ENCODE data around the gene ARFGEF2. TPM values are rescaled to one million over a fixed set of nuclear protein-coding genes. Genes with fewer than 3 reads are reported as not detected.
A peak's percentile ranks its signal among the peaks of the same experiment; 100 is the strongest.

ARFGEF2 gene
- total and polyA plus RNA-seq, 2 donors (not counting 3 experiments of a cell fraction or from before 2014, with no cell fraction given): 12.7 to 32.6 TPM

DNA sequence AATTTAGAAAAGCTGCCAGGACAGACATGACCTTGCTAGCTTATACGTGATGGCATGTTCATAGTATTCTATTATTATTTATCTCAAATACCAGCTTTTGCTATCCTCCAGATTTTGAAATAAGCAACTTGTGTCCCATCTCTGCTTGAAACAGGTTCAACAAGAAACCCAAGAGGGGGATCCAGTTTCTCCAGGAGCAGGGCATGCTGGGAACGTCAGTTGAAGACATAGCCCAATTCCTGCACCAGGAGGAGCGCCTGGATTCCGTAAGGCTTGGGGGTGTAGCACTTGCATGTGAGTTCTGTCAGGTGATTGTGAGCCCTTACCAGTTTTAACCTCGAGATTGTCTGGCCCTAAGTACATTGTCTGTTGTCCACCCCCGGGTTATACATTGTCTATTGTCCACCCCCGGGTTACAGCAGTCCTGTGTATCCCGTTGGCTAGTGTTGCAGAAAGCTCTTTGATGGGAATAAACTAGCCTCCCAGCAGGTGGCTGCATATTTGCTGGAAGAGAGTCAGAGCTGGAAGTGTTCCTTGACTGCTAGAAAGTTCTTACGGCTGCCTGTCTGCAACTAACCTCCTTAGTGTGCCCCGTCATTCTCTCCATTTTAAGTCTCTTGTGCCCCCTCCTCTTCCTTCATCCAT, 63.2 kb downstream of the ARFGEF2 start:
- no peaks in the 10 kb centered on the region for H3K27me3 ChIP-seq (ENCODE audit: control insufficient read depth in 2 of 2, insufficient read depth in 2 of 2, low read length in 2 of 2)
- peaks cover 22% of the 10 kb centered on the region for H3K4me1 ChIP-seq (ENCODE audit: control insufficient read depth, extremely low read depth, insufficient read depth, low read length)
- H3K9ac ChIP-seq (replicated peaks; ENCODE audit: extremely low read depth, insufficient read depth, low read length): no peak overlapping the region
- DNase-seq (ENCODE audit: low read depth, low spot score) (no peak), FAIRE-seq (no peak)
- H3K9me3 ChIP-seq (replicated peaks; ENCODE audit: control insufficient read depth, insufficient read depth, low read length): no peaks in the 10 kb centered on the region
- peak overlapping the region; percentile 94 for H3K27ac ChIP-seq (ENCODE audit: insufficient read depth, low read depth, low read length)
- no peaks in the 10 kb centered on the region for H4K20me1 ChIP-seq (replicated peaks; ENCODE audit: control insufficient read depth, extremely low read depth, insufficient read depth, low read length)
- H3K4me2 ChIP-seq (ENCODE audit: insufficient read depth, low read length): peak overlapping the region; percentile 55
- dilution Hi-C loops (cut with MboI; ENCODE audit: extremely low pct_ligation_motif_present, low sequenced_read_pairs): no loop called here
- H2AFZ ChIP-seq (ENCODE audit: low read depth, low read length): no peak overlapping the region
- CTCF ChIA-PET: interaction anchor here (0.6 to 4.0 kb wide), 5 partner anchors 13 to 327 kb away, joined by 3 to 25 read pairs (median 6); partner anchors contain the start of gene ARFGEF2
- TF ChIP-seq, protein P1, sequence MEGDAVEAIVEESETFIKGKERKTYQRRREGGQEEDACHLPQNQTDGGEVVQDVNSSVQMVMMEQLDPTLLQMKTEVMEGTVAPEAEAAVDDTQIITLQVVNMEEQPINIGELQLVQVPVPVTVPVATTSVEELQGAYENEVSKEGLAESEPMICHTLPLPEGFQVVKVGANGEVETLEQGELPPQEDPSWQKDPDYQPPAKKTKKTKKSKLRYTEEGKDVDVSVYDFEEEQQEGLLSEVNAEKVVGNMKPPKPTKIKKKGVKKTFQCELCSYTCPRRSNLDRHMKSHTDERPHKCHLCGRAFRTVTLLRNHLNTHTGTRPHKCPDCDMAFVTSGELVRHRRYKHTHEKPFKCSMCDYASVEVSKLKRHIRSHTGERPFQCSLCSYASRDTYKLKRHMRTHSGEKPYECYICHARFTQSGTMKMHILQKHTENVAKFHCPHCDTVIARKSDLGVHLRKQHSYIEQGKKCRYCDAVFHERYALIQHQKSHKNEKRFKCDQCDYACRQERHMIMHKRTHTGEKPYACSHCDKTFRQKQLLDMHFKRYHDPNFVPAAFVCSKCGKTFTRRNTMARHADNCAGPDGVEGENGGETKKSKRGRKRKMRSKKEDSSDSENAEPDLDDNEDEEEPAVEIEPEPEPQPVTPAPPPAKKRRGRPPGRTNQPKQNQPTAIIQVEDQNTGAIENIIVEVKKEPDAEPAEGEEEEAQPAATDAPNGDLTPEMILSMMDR (IDR thresholded peaks at IDR 0.05; ENCODE audit: extremely low read depth in 1 of 2, insufficient read depth in 1 of 2, low read depth in 1 of 2, low read length in 2 of 2): no peak
- TF ChIP-seq, protein P2, sequence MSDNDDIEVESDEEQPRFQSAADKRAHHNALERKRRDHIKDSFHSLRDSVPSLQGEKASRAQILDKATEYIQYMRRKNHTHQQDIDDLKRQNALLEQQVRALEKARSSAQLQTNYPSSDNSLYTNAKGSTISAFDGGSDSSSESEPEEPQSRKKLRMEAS (IDR thresholded peaks at IDR 0.05; ENCODE audit: insufficient read depth, insufficient read length): no peak
- TF ChIP-seq JUN (IDR thresholded peaks at IDR 0.05; ENCODE audit: borderline replicate concordance, insufficient read depth, insufficient read length, low read depth): no peak
- no peak for TF ChIP-seq GATA2 (IDR thresholded peaks at IDR 0.05; ENCODE audit: insufficient read depth, insufficient read length, low read depth, low read length)
- TF ChIP-seq EZH2 (IDR thresholded peaks at IDR 0.05; ENCODE audit: borderline replicate concordance, low read depth, low read length, severe bottlenecking): no peak
- TF ChIP-seq FOS (IDR thresholded peaks at IDR 0.05; ENCODE audit: borderline replicate concordance, insufficient read depth, low read length): no peak
- TF ChIP-seq POLR2A (IDR thresholded peaks at IDR 0.05; ENCODE audit: low read depth, low read length): no peak
- TF ChIP-seq POLR2AphosphoS5 (IDR thresholded peaks at IDR 0.05; ENCODE audit: insufficient read depth, low read depth, low read length): no peak
- no peak for TF ChIP-seq MYC (IDR thresholded peaks at IDR 0.05; ENCODE audit: low read depth, low read length)
- no peaks in the 10 kb centered on the region for H3K9me1 ChIP-seq (replicated peaks; ENCODE audit: control insufficient read depth, extremely low read depth, insufficient read depth, low read length)
- POLR2A ChIA-PET: interaction anchor here (1.7 kb wide), 1 partner anchor 56 kb away, joined by 4 read pairs; no protein-coding TSS in a partner anchor
- intact Hi-C loops (cut with micrococcal nuclease): loop anchor here (5.0 kb wide), 2 partner anchors 137 to 347 kb away; no protein-coding TSS in a partner anchor
- no peak overlapping the region for H3K4me3 ChIP-seq (replicated peaks in 1 of 3; ENCODE audit: insufficient read depth in 1 of 3, low read depth in 1 of 3, low read length in 3 of 3)
- H3K79me2 ChIP-seq (ENCODE audit: control insufficient read depth, insufficient read depth, low read length): no peaks in the 10 kb centered on the region
- H3K36me3 ChIP-seq (ENCODE audit: control insufficient read depth in 2 of 2, extremely low read depth in 1 of 2, insufficient read depth in 2 of 2, low read length in 2 of 2): peaks cover 15 to 16% of the 10 kb centered on the region in 2 experiments
- BruUV-seq (replicated peaks): no TSS peak
